GM19238 (cell line): ENCODE data around the gene CERS6.
A peak's percentile ranks its signal among the peaks of the same experiment; 100 is the strongest.
"Not testable (repeated sequence)": the region's sequence is repeated elsewhere in the genome, so short reads cannot be mapped to it uniquely, and the experiment has no call there.

Experiments used
- DNase-seq: peaks from one replicate; pipeline ENCODE4 v3.0.0; 2011; ENCODE audit warnings: low spot score; ENCODE audit not compliant: insufficient read length

CERS6 gene, protein sequence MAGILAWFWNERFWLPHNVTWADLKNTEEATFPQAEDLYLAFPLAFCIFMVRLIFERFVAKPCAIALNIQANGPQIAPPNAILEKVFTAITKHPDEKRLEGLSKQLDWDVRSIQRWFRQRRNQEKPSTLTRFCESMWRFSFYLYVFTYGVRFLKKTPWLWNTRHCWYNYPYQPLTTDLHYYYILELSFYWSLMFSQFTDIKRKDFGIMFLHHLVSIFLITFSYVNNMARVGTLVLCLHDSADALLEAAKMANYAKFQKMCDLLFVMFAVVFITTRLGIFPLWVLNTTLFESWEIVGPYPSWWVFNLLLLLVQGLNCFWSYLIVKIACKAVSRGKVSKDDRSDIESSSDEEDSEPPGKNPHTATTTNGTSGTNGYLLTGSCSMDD

DNA sequence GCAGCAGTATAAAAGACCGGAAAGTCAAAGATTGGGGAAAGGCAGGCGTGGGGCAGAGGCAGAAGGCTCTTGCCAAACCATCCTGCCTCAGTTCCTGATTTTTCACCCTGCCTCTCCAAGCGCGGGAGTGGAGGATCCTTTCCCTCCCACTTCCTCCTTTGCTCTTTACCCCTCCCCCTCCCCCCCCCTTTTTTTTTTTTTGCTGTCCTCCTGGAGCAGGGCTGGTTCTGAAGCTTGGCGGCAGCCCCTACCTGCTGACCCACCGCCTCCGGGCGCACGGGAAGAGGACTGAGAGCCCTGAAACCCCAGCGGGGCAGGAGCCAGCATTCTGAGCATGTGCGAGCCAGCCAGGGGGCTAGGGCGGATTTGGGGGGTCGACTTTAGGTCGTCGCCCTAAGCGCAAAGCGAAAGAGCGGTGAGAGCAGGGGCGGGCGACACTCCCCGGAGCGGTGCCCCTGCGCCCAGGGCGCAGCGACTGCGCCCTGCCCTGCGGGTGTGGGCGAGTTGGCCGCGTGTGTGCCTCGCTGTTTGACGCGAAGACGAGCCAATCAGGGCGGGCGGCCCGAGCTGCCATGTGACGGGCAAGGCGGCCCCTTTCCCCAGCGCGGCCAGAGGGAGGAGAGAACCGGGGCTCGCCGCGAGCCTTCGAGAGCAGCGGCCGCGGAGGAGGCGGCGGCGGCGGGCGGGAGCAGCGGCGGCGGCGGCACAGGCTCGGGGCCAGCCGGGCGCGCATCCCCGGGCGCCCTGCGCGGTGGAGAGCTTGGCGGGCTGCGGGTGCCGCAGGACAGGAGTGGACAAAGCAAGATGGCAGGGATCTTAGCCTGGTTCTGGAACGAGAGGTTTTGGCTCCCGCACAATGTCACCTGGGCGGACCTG, at the start of gene CERS6:
CERS6 (plus strand) TSS at position 628 of the 876 bp plus-strand sequence; CDS start at position 805, 177 bp downstream.
- DNase-seq: peak; percentile 89

DNA sequence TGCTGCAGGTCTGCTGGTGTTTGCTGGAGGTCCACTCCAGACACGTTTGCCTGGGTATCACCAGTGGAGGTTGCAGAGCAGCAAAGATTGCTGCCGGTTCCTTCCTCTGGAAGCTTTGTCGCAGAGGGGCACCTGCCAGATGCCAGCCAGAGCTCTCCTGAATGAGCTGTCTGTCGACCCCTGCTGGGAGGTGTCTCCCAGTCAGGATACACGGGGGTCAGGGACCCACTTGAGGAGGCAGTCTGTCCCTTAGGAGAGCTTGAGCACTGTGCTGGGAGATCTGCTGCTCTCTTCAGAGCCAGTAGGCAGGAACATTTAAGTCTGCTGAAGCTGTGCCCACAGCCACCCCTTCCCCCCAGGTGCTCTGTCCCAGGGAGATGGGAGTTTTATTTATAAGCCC, 43.8 kb upstream of the CERS6 start:
- DNase-seq: not testable (repeated sequence)

DNA sequence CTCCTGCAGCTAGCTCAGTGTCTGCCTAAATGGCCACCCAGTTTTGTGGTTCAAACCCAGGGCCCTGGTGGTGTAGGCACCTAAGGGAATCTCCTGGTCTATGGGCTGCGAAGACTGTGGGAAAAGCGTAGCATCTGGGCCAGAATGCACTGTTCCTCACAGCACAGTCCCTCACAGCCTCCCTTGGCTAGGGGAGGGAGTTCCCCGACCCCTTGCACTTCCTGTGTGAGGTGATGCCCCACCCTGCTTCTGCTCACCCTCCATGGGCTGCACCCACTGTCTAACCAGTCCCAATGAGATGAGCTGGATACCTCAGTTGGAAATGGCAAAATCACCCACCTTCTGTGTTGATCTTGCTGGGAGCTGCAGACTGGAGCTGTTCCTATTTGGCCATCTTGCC, 43.0 kb upstream of the CERS6 start:
- DNase-seq: not testable (repeated sequence)

DNA sequence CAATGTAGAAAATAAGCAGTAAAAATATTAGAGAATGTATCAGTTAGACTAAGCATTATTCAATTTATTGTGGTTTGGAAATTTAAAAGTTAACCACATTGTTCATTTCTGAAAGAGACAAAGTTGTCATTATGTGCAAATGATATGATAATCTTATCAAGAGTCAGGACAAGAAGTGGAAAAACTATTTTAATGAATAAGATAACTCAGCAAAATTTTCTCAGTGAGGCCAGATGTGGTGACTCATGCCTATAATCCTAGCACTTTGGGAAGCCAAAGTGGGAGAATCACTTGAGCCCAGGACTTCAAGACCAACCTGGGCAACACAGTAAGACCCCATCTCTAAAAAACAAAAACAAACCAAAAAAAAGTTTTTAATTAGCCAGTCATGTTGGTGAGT, 39.5 kb upstream of the CERS6 start:
- no peak for DNase-seq

DNA sequence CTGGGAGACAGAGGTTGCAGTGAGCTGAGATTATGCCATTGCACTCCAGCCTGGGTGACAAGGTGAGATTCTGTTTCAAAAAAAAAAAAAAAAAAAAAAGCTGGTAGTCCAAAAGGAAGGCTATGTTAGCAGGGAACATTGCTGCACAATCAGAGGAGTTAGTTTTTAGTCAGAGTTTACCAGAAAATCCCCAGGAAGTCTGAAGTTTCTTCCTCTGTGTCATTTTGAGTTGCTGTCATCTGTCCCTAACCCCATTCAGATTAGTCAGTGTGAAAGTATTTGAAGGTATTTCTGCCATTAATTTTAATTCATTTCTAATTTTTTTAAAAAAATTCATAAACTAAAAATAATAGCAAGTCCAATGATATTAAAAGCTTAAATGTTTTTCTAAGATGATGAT, 33.5 kb upstream of the CERS6 start:
- no peak for DNase-seq

DNA sequence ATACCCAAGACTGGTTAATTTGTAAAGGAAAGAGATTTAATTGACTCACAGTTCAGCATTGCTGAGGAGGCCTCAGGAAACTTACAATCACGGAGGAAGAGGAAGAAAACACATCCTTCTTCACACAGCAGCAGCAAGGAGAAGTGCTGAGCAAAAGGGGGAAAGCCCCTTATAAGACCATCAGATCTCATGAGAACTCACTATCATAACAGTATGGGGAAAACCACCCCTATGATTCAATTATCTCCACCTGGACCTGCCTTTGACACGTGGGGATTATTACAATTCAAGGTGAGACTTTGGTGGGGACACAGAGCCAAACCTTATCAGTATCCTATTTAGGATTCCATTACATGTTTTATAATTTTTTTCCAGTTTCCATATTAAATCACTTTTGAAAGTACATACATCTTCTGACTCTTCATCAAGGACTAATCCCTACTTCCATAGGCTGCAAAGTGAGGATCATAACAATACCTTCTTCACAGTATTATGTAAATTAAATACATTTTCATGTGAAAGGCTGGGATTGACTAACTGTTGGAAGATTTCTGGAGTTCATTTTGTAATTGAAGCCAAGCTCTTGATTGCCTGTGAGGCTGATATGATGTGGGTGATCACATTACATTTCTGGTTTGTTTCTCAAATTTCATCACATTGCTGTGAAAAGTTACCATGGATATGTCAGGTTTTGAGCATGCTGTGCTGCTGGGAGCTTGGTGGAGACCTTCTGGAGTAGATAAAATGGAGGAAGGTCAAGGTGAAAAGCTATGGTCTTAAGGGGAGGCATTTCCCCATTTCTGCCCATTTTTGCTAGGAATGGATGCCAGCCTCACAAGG, 31.7 kb upstream of the CERS6 start:
- DNase-seq: no peak

DNA sequence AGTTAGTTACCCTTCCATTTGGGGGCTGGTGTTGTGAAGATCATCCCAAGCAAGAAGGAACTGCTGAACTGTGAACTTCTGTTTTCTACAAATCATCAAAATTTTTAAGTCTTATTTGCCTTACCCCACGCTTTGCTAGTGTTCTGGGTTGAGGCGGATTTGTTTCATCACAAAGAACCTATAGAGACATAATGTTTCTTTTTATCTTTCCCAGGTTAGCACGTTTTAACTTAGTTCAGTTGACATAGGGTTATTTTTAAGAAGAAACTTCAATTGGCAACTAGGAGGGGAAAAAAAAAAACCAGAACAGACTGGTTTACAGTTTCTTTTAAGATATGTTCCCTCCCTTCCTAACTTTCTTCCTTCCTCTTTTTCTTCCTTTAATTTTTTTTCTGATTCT, 31.1 kb upstream of the CERS6 start:
- DNase-seq: no peak

DNA sequence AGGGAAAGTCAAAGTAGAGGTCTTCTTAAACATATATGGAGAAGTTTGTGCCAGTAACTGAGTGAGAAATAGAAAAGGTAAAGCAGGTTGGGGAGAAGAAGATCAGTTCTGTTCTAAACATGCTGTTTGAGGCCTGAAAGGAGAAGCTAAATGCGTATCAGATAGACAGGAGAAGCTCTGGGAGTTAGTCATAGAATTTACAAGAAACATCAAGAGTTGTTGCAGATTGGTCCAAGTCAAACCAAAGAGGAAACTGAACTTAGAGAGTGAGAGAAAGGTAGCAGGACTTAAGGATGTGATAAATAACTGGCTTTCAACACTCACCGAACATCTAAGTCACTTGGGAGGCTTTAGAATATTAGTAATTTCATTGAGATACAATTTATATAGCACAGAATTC, 29.2 kb upstream of the CERS6 start:
- DNase-seq: no peak

DNA sequence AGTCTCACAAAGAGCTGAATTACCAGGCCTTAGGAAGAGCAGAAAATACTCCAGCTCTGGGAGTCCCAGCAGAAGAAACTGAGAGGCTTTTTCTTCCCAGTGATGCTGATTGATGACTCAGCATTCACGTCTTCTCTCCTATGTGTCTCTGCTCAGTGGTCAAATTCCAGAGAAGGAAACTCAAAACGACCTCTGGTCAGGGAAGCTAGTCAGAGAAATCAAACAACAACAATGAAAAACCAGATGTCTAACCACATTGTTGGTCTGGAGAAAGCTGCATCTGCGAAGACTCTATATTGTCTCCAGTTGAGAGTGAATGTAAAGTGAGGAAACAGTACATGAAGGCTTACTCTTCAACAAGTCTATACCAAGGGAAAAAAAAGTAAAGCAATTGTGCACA, 28.6 kb upstream of the CERS6 start:
- no peak for DNase-seq

DNA sequence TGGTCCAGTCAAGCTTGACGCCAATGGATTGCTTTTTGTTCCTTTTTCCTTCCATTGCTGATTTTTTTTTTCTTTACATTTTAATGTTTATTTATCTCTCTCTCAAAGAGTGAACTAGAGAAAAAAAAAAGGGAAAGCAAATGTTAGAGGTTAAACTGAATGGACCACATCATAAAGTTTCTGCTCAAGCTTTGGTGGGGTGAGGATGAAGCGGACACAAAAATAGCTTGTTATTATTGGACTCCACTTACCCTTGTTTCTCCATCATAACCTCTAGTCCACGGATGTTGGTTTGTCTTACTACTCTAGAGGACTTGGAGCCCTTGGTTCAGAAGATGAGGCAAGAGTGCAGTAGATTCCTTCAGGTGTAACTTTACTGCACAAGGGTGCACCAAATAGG, 27.6 kb upstream of the CERS6 start:
- DNase-seq: no peak

DNA sequence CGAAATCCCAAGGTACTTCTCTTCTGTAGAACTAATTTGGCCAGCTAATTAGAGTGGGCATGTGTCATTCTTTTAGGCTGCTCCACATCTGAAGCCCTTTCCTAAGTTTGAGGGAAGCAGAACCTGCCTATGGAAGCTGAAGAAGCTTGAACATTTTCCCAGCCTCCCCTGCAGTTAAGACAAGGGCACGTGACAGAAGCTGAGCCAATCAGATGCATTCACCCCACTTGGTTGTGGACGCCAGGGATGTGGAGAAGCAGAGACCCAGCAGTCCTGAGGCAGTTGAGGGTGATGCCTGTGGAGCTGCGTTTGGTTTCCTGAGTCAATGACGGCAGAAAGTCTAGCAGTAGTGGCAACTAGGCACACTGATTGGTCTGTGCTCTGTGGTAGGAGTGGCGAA, 26.1 kb upstream of the CERS6 start:
- no peak for DNase-seq

DNA sequence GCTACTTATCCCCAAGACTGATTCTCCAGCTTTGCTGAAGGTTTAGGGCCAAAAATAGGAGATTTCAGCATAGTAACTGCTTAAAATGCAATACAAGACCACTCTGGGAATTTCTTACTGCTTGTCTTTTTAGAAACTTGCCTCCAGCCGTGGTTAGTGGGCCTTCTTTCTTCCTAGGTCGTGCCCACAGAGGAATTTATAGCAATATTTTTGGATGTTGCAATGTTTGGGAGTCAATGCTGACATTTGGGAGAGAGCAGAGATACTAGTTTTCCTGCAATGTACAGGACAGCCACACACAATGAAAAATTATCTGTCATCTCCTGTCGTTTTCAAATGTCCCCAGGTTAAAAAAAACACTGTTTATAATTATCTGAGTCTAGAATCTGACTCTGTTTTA, 25.6 kb upstream of the CERS6 start:
- DNase-seq: no peak

DNA sequence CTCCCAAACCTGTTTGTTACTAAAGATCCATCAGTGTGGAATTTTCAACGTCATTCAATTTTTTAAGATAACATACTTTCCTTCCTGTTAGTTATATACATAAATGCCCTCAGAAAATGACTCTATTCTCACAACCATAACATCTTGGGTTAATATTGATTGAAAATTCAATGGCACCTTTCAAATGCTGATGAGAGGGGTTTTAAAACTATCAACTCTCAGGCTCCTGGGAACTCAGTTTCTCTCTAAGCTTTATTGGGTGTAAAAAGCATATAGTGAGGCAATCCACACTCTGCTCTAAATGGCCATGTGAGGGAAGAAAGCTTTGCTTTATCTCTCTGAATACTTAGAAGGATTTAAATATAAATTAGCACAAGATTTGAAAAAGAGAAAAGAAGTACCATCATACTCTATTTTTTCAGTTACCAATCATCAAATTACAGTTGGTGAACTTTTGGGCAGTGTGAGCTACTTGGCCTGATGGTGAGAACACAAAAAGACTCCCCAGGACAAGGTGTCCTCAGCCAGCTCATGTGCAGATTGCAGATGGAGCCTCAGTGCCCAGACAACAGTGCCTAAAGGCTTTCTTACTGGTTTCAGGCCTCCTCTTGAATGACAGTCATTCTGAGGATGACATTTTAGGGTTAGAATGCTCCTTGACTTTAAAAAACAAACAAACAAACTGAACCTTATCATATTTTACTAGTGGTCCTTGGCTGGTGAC, 24.6 kb upstream of the CERS6 start:
- DNase-seq: no peak

DNA sequence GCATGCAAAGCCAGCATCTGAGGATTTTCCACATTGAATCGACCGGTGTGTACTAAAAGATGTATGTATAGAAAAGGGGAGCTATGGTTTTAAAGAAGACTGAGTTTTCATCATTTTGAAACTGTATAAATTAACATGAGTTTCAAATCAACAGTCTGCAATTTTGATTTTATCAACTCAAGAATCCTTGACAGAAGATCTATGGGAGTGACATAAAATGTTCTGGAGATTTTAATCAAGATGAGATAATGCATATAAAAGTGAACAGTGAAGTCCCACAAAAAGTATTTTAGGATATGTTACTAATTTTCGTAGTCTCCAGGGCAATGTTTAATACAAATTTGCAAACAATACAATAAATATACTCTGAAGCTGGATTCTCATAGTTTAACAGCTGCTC, 24.0 kb upstream of the CERS6 start:
- no peak for DNase-seq

DNA sequence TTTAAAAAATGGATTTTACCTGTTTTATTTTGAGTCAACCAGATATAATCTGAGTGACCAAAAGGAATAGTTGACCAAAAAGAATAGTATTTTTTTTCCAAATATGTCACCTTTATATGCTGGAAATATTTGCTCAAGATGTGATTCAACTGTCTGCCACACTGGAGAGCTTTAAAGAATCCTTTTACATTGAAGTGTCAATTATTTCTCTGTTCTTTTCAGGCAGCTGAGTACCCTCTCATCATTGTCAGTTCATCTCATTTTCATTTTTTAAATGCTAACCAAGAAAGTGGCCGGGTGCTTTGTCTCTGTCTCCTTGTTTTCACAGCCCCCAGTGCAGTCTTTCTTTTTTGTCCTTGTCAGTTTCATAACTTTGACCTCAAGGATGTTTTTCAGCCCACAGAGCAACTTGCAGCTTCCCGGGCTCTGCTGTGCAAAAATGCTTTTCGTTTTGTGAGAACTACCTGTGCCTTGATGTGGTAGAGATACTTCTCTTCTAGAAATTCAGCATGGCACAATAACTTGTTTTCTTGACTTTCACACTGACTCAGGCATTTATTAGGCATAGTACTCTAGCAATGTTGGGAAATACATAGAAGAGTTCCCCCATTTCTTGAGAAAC, 23.4 kb upstream of the CERS6 start:
- no peak for DNase-seq

DNA sequence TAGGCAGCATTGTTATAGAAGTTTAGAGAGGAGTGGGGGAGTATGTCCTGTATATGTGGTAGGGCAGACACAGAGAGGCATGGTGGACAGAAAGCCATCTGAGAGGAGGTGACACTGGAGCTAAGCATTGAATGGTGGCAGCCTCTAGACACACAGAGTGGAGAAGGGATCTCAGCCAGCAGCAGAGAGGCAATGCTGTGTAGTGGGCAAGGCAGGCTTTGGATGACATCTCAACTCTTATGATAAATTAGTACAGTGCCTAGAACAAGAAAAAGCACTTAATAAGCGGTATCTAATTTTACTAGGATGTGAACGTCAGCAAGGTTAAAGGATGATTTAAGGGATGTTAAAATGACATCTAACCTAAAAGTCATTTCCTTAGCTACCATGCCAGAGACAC, 22.5 kb upstream of the CERS6 start:
- DNase-seq: no peak

DNA sequence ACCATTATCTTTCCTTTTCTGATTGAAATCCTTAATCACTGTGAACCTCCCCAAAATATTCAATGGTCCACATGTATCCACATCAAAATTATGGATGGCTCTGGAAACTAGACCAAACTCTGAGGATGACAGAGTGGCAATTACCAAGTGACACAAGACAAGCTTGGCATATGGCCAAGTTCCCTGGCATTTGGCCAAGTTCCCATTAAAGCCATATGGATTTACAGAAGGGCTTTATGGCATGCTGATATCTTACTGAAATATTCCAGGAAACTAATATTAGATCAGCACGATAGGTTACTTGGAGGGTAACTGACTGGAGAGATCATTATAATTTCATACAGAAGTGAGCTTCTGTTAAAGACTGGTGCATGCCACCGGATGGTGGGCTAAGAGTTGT, 21.9 kb upstream of the CERS6 start:
- DNase-seq: no peak

DNA sequence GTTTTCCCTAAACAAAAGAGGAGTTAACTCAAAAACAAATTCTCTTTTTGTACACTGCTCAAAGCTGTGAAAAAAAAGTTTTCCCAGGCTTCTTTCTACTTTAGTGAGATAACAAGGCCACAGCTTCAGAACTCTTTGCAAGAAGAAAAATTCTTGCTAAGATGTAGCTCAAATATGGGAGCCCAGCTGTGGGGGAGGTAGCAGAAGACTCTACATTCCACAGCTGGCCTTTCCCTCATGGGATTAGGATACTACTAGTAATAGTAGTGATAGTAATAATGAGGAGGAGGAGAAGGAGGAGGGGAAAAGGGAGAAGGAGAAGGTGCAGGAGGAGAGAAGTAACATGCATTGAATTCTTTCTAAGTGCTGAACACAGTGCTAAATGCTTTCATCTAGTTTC, 19.2 kb upstream of the CERS6 start:
- no peak for DNase-seq

DNA sequence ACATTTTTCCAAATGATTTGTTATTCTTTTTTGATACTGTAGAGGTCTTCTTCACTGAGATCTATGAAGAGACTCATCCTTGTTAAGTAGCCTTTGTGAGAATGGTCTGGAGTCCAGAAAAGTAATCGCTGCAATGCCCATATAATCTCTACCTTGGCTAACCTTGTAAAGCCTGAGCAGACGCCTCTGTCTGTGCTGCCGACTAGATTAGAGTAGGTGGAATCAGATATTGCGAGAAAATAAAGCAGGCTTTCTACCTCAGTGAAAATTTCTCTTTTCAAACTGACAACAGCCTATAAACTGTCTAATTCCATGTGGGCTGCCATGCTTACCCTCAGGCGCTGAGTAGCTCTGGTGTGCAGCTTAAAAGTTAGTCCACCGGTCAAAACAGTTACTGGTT, 17.5 kb upstream of the CERS6 start:
- DNase-seq: no peak

DNA sequence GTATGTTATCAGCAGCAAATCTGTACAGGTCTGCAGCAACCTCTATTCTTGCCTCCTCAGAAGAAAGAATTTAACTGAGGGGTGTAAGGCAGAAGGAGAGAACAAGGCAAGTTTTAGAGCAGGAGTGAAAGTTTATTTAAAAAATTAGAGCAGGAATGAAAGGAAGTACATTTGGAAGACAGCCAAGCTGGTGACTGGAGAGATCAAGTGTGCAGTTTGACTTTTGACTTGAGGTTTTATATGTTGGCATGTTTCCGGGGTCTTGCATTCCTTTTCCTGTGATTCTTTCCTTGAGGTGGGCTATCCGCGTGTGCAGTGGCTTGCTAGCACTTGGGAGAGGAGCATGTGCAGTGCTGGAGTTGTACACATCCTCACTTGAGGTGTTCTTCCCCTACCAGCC, 16.5 kb upstream of the CERS6 start:
- no peak for DNase-seq
